K562 (cell line): ENCODE results near the gene GPRIN1. TPM values are rescaled to one million over a fixed set of nuclear protein-coding genes. Genes with fewer than 3 reads are reported as not detected.

Experiments
- LCOR ChIP-seq: sonication (generic); formaldehyde crosslinking; IDR thresholded peaks from 2 replicates; pipeline ENCODE4 v1.8.0; 2022; ENCODE audit warnings: mild to moderate bottlenecking, missing genetic modification reagents
- MEF2A ChIP-seq: IDR thresholded peaks from 2 replicates; pipeline ENCODE4 v1.6.1; 2011; ENCODE audit warnings: low read depth, mild to moderate bottlenecking, low read length, moderate library complexity; ENCODE audit not compliant: control insufficient read depth
- TARDBP ChIP-seq: fragments of 450-650 bp; IDR thresholded peaks from 2 replicates; pipeline ENCODE4 v1.6.1; 2016
- YY1 ChIP-seq, 3 experiments: IDR thresholded peaks; 2 replicates each; pipeline ENCODE4 v1.6.1; 2011; ENCODE audit warnings: low read length in 2 of 3, mild to moderate bottlenecking in 2 of 3, moderate library complexity in 2 of 3, borderline replicate concordance in 1 of 3, control low read depth in 1 of 3, low read depth in 1 of 3; ENCODE audit not compliant: insufficient read depth in 3 of 3, insufficient replicate concordance in 2 of 3, control insufficient read depth in 1 of 3, insufficient read length in 1 of 3; ENCODE audit errors: extremely low read depth in 1 of 3
- ZNF583 ChIP-seq: fragments of 250-450 bp; sonication (Bioruptor Pico); IDR thresholded peaks from 2 replicates; pipeline ENCODE4 v1.4.0; 2020
- ZNF764 ChIP-seq: fragments of 250-450 bp; sonication (Bioruptor Pico); IDR thresholded peaks from 2 replicates; pipeline ENCODE4 v1.4.0; 2020; ENCODE audit warnings: low read depth, mild to moderate bottlenecking, moderate library complexity
- polyA plus RNA-seq, 8 experiments: library from polyadenylated mRNA; depleted of rRNA in 4 of 8; stranded (reverse) in 5 of 8; unstranded in 3 of 8; fragments of >200 nt; fragmentation: Nextera tagmentation in 2 of 8; fragmentation: Illumina TruSeq in 1 of 8; extraction: Ambion mirVana in 2 of 8; extraction: Trizol in 1 of 8; gene quantifications; 2 replicates each; pipeline versions ENCODE4 v1.2.1 to v1.2.3, GENCODE V29; 2011 to 2014; ENCODE audit warnings: inconsistent platforms in 1 of 8, missing spikeins in 1 of 8
- total RNA-seq, 7 experiments: library from RNA; depleted of rRNA in 6 of 7; stranded (reverse); fragments of >200 nt in 6 of 7; fragmentation: Illumina TruSeq in 2 of 7; extraction: Trizol in 2 of 7; gene quantifications; 2 replicates each; pipeline versions ENCODE4 v1.2.1 to v1.2.3, GENCODE V29; 2011 to 2021; ENCODE audit warnings: low replicate concordance in 1 of 7
- TF ChIP-seq, protein P1 (sequence below), 3 experiments: IDR thresholded peaks in 2 of 3; conservative IDR thresholded peaks in 1 of 3; 2 replicates each; pipeline ENCODE4 v1.5.1; 2011 to 2012; ENCODE audit warnings: low read length in 3 of 3, mild to moderate bottlenecking in 3 of 3, control low read depth in 2 of 3, improper control_type of control experiment in 1 of 3, inconsistent platforms in 1 of 3, low read depth in 1 of 3, mixed read lengths in 1 of 3, moderate library complexity in 1 of 3; ENCODE audit not compliant: insufficient read depth in 2 of 3
- TF ChIP-seq, protein P2 (sequence below), 3 experiments: fragments of 200-800 bp in 1 of 3; sonication (Bioruptor generic) in 1 of 3; sonication (generic) in 1 of 3; formaldehyde crosslinking in 1 of 3; IDR thresholded peaks; 2 replicates each; pipeline versions ENCODE4 v1.6.1 to v1.8.0; 2016 to 2022; ENCODE audit warnings: mild to moderate bottlenecking in 2 of 3, missing compliant biosample characterization in 2 of 3, missing genetic modification characterization in 2 of 3, missing genetic modification reagents in 1 of 3
- TF ChIP-seq, protein P3 (sequence below): sonication (generic); formaldehyde crosslinking; IDR thresholded peaks from 2 replicates; pipeline ENCODE4 v1.8.1; 2023; ENCODE audit warnings: mild to moderate bottlenecking, missing genetic modification reagents
- TF ChIP-seq, protein P4 (sequence below): sonication (generic); formaldehyde crosslinking; IDR thresholded peaks from 2 replicates; pipeline ENCODE4 v1.9.0; 2022; ENCODE audit warnings: mild to moderate bottlenecking, missing genetic modification reagents

GPRIN1 gene
- total and polyA plus RNA-seq, 9 of the 15 experiments (the other 6 are each of a cell fraction or from before 2014, with no cell fraction given) = 0.15 to 11.6 (median 4.4) TPM

DNA sequence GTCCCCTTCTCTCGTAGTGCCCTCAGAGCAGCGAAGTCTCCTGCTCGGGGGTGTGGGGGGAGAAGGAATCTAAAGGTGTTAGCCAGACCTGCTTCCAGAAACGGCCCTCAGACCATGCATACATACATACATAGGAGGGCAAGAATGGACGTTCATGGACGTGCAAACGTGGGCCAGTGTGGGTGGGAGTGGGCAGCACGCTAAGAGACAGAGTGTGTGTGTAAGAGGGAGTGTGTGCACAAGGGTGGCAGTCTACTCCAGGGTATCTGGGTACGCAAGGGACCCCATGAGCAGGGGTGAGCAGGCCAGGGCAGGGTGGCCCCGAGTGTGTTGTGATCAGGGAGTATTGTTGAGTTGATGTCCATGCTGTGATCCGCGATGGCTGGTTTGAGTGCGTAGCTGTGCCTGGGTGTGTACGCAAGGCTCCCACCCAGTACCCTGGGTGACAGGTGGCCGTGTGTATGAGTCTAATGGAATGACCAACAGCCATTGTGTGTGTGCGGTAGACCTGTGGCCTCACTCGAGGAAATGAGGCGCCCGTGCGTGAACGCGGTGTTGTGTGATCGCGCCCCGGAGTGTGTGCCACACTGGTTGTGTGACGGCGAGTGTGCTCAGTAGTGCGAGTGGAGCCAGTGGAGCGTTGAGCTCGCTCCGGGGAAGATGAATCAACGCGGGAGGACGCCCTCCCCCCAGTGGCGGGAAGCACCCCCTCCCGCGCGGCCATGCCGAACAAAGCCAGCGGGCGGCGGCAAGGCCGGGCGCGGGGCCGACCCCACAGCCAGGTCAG is 826 bp downstream of the GPRIN1 start (continued):
- TF ChIP-seq, protein P1, sequence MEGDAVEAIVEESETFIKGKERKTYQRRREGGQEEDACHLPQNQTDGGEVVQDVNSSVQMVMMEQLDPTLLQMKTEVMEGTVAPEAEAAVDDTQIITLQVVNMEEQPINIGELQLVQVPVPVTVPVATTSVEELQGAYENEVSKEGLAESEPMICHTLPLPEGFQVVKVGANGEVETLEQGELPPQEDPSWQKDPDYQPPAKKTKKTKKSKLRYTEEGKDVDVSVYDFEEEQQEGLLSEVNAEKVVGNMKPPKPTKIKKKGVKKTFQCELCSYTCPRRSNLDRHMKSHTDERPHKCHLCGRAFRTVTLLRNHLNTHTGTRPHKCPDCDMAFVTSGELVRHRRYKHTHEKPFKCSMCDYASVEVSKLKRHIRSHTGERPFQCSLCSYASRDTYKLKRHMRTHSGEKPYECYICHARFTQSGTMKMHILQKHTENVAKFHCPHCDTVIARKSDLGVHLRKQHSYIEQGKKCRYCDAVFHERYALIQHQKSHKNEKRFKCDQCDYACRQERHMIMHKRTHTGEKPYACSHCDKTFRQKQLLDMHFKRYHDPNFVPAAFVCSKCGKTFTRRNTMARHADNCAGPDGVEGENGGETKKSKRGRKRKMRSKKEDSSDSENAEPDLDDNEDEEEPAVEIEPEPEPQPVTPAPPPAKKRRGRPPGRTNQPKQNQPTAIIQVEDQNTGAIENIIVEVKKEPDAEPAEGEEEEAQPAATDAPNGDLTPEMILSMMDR (IDR thresholded peaks at IDR 0.05 in 2 of 3, conservative IDR thresholded peaks at IDR 0.05 in 1 of 3; ENCODE audit: insufficient read depth in 2 of 3, low read depth in 1 of 3, low read length in 3 of 3) = 0 out of 6 replicates have a peak, but pooled peaks of 1 of the 3 experiments have one; percentile 17
- TF ChIP-seq MEF2A (no peak), TARDBP (no peak), ZNF583 (CRISPR knock-in tag) (no peak), YY1 (IDR thresholded peaks at IDR 0.05; ENCODE audit: borderline replicate concordance in 1 of 3, control insufficient read depth in 1 of 3, extremely low read depth in 1 of 3, insufficient read depth in 3 of 3, insufficient read length in 1 of 3, insufficient replicate concordance in 2 of 3, low read depth in 1 of 3, low read length in 2 of 3) (peak in 2 of 3 experiments; percentile 32 to 51), ZNF764 (CRISPR knock-in tag) (no peak), LCOR (no peak)
- TF ChIP-seq, protein P2, sequence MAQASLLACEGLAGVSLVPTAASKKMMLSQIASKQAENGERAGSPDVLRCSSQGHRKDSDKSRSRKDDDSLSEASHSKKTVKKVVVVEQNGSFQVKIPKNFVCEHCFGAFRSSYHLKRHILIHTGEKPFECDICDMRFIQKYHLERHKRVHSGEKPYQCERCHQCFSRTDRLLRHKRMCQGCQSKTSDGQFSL (CRISPR knock-in tag; IDR thresholded peaks at IDR 0.05) = 0 out of 2 replicates have a peak, but pooled peaks have one; percentile 60
- TF ChIP-seq, protein P2 (tag; IDR thresholded peaks at IDR 0.05) = no peak
- TF ChIP-seq, protein P3, sequence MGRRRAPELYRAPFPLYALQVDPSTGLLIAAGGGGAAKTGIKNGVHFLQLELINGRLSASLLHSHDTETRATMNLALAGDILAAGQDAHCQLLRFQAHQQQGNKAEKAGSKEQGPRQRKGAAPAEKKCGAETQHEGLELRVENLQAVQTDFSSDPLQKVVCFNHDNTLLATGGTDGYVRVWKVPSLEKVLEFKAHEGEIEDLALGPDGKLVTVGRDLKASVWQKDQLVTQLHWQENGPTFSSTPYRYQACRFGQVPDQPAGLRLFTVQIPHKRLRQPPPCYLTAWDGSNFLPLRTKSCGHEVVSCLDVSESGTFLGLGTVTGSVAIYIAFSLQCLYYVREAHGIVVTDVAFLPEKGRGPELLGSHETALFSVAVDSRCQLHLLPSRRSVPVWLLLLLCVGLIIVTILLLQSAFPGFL (CRISPR knock-in tag) = no peak
- TF ChIP-seq, protein P4, sequence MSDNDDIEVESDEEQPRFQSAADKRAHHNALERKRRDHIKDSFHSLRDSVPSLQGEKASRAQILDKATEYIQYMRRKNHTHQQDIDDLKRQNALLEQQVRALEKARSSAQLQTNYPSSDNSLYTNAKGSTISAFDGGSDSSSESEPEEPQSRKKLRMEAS (CRISPR knock-in tag) = 0 out of 2 replicates have a peak, but pooled peaks have one; percentile 26
